Measurements from ENCODE around the gene KYNU.
"Not testable (repeated sequence)": the region's sequence is repeated elsewhere in the genome, so short reads cannot be mapped to it uniquely, and the experiment has no call there.

Gene KYNU

DNA sequence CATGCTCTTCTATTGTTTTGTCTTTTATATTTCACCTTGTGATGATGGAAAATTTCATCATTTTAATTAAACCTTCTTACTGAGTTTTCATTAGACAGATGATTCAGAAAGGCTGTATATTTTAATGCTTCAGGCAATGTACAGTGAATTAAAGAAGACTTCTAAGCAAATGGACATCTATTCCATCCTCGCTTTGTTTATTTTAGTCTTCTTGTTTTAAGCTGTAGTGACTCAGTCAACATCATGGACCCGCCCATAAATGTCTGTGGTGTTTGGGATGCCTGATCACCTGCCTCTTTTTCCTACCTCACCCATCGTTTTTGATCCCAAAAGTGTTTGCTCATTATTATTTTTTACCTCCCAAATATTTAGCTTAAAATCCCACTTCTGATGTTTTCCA is 43.1 kb downstream of the KYNU start:
- FAIRE-seq, result no peak

GRCh38 chr2:142926445-142926844 is 49.0 kb downstream of the KYNU start:
- FAIRE-seq, result no peak

GRCh38 chr2:142930835-142931398 is 53.5 kb downstream of the KYNU start:
- FAIRE-seq, result no peak

GRCh38 chr2:142933916-142934315 is 56.5 kb downstream of the KYNU start:
- FAIRE-seq, result no peak

GRCh38 chr2:142935563-142936089 is 58.2 kb downstream of the KYNU start:
- no peak for FAIRE-seq

GRCh38 chr2:142936629-142937028 is 59.2 kb downstream of the KYNU start:
- no peak for FAIRE-seq

DNA sequence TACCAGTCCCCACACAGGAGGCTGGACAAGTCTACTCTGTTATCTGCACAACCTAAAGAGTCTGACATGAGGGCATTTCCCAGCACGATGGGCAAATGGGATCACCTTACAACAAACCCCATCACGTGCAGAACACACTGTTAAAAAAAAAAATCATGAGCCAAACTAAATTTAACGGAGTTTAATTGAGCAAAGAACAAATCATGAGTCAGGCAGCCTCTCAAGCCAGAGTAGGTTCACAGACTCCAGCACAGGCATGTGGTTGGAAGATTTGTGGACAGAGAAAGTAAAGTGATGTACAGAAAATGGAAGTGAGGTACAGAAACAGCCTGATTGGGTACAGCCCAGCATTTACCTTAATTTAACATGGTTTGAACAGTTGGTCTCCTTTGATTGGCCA is 59.9 kb downstream of the KYNU start:
- no peak for FAIRE-seq

DNA sequence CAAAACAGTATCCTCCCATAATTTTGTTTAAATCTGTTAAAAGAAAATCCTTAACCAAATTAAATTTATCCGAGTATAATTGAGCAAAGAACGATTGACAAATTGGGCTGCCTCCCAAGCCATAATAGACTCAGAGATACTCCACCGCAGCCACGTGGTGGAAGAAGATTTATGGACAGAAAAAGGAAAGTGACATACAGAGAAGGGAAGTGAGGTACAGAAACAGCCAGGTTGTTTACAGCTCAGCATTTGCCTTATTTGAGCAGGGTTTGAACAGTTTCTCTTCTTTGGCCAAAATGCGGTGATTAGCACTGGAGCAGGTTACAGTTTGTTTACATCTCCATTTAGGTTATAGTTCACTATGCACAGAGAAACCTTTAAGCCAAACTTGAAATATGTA is 60.8 kb downstream of the KYNU start:
- FAIRE-seq, result no peak

DNA sequence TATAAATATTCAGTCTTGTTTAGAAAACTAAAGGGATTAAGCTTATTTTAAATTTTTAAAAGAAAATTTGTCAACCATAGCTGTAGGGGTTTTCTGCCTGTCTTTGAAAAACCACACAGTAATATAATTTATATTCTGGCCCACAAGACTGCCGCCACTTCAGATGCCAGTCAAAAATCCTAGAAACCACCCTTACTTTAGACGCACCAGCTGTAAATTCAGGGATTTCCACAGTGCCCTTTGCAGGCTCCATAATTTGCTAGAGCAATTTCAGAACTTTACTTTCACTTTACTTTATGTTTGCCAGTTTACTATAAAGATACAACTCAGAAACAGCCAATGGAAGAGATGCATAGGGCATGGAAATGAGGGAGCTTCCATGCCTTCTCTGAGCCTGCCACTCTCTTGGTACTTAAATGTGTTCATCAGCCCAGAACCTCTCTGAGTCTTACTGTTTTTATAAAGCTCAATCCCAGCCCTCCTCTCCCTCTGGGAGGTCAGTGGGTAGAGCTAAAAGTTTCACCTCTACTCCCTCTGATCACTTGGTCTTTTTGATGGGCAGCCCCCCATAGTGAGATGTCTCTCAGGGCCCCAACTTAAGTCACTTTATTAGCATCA is 63.3 kb downstream of the KYNU start:
- FAIRE-seq, result no peak

DNA sequence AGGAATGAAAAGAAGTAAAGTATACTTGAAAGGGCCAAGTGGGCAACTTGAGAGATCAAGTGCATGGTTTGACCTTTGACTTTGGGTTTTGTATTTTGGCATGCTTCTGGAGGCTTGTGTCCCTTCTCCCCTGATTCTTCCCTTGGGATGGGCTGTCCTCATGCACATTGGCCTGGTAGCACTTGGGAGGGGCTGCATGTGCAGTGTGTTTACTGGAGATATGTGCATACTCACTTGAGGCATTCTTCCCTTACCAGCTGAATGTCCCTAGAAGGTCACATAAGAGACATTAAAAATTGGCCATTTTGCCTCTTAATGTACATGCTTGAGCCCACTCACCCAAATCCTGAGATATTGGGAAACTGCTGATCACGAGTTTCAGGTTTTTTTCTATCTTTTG is 65.2 kb downstream of the KYNU start:
- no peak for FAIRE-seq

GRCh38 chr2:142944264-142944663 is 66.8 kb downstream of the KYNU start:
- peak; percentile 60 for FAIRE-seq

DNA sequence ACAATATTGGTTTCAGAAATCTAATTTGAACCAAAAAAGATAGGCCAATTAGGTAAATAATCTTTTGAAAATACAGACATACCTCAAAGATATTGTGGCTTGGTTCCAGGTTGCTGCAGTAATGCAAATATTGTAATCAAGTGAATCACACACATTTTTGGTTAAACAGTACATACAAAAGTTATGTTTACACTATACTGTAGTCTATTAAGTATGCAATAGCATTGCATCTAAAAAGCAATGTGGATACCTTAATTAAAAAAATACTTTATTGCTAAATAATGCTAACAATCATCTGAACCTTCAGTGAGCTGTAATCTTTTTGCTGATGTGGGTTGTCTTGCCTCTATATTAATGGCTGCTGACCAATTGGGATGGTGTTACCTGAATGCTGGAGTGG is 67.3 kb downstream of the KYNU start:
- FAIRE-seq, result no peak

GRCh38 chr2:142946941-142947340 is 69.5 kb downstream of the KYNU start:
- no peak for FAIRE-seq

DNA sequence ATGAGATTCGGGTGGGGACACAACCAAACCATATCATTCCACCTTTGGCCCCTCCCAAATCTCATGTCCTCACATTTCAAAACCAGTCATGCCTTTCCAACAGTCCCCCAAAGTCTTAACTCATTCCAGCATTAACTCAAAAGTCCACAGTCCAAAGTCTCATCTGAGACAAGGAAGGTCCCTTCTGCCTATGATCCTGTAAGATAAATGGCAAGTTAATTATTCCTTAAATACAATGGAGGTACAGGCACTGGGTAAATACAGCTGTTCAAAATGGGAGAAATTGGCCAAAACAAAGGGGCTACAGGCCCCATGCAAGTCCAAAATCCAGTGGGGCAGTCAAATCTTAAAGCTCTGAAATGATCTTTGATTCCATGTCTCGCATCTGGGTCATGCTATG is 71.3 kb downstream of the KYNU start:
- not testable (repeated sequence) for FAIRE-seq

- FAIRE-seq, result not testable (repeated sequence)
Measured at GRCh38 chr2:142950323-142950722, 72.9 kb downstream of the KYNU start.

- no peak for FAIRE-seq
Measured at GRCh38 chr2:142951190-142952007, 73.9 kb downstream of the KYNU start.

DNA sequence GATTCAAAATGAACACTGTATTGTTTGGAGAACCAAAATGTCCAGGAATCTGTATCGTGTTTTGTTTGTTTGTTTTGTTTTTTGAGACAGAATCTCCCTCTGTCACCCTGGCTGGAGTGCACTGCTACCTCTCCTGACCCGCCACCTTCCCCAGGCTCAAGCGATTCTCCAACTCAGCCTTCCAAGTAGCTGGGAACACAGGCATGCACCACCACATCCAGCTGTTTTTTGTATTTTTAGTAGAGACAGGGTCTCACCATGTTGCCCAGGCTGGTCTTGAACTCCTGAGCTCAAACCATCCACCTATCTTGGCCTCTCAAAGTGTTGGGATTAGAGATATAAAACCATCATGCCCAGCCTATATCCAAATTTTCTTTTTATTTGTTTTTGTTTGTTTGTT is 74.6 kb downstream of the KYNU start:
- FAIRE-seq, result no peak

- FAIRE-seq, result no peak
Measured at GRCh38 chr2:142952793-142953494, 75.5 kb downstream of the KYNU start.

DNA sequence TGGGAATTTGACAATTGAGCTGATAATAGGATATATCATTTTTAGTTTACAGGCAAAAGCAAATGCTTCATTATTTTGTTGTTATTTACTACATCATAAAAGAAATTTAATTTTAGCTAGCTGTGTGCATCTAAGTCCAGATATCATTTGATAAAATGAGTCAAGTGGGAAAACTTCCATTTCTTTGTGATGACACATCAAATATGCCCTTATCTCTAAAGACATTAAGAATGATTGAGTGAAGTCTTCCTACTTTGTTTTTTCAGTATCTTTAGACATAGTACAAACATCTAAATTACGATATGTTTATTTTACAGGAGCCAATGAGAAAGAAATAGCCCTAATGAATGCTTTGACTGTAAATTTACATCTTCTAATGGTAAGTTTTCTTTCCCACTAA is 77.0 kb downstream of the KYNU start:
- FAIRE-seq, result no peak

- FAIRE-seq, result no peak
Measured at GRCh38 chr2:142957144-142957543, 79.7 kb downstream of the KYNU start.

DNA sequence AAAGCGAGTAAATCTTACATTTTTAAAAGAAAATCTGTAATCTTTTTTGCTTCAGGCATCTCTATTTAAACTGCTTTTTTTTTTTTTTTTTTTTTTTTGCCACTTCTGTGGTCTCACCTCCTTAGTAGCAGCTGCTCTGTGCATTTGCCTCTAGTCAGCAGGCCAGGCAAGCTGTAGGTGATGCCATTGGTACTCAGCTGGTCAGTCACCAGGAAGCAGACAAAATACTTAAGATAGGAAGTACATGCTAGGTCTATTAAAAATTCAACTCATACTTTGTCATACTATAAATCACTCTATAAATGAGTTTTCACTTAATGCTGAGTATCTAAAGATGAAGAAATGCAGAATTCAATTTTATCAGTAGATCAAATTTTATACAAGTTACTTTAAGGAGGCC is 83.7 kb downstream of the KYNU start:
- no peak for FAIRE-seq

GRCh38 chr2:142965443-142965842 is 88.0 kb downstream of the KYNU start:
- FAIRE-seq, result no peak

DNA sequence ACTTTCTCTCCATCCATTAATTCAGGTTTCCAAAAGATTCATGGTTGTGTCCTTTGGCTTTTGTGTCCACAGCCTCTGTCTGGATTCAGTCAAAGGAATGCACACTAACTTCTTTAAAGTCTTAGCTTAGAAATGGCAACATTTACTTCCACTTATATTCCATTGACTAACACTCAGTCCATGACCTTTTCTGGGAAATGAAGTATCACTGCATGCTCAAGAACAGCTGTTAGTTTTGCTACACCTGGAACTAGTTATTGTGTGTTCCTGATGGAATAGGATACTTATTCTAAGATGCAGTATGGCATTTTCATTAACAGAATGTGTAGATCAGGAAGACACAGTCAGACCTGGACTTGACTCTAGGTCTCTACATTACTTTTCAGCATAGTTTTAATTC is 88.8 kb downstream of the KYNU start:
- FAIRE-seq, result no peak
